HEK293 (cell line): ENCODE data around the gene ZNF423.

ENCODE experiments used
- CTCF ChIA-PET: fragments of 350-600 bp; formaldehyde crosslinking; extraction: SDS; loops from one replicate; lab custom pipeline; 2021; ENCODE audit warnings: antibody characterized with exemption; lab: Yijun Ruan, JAX
- POLR2A ChIA-PET: fragments of 300-600 bp; formaldehyde crosslinking; extraction: SDS; loops from one replicate; lab custom pipeline; 2020; ENCODE audit warnings: antibody characterized with exemption, inconsistent platforms; lab: Yijun Ruan, JAX
- H3K27ac ChIP-seq: fragments of 200-500 bp; sonication (Bioruptor generic); 2 replicates; pipeline ENCODE4 v1.5.1; 2014; ENCODE audit warnings: low read depth, low read length, control low read depth, inconsistent platforms; ENCODE audit errors: extremely low read depth
- H3K36me3 ChIP-seq, 2 experiments: fragments of 200-500 bp in 1 of 2; sonication (Bioruptor generic) in 1 of 2; 1 replicate in 1 of 2; 2 replicates in 1 of 2; pipeline ENCODE4 v1.5.1; 2014 to 2017; ENCODE audit warnings: inconsistent platforms in 2 of 2, low read length in 2 of 2; ENCODE audit not compliant: control insufficient read depth in 2 of 2, insufficient read depth in 1 of 2
- H3K4me1 ChIP-seq: fragments of 200-500 bp; sonication (Bioruptor generic); 2 replicates; pipeline ENCODE4 v1.5.1; 2014; ENCODE audit warnings: mild to moderate bottlenecking, low read length, inconsistent platforms; ENCODE audit not compliant: control insufficient read depth, insufficient read depth
- H3K4me3 ChIP-seq: 2 replicates; pipeline ENCODE4 v1.5.1; 2011; ENCODE audit warnings: low read depth, mild to moderate bottlenecking, control low read depth, low read length, moderate library complexity
- H3K9me3 ChIP-seq: fragments of 200-500 bp; sonication (Bioruptor generic); 2 replicates; pipeline ENCODE4 v1.5.1; 2014; ENCODE audit warnings: low read depth, low read length, inconsistent platforms; ENCODE audit not compliant: control insufficient read depth, insufficient read depth
- EGR2 ChIP-seq: fragments of 450-650 bp; formaldehyde crosslinking; IDR thresholded peaks from 2 replicates; pipeline ENCODE4 v1.5.1; 2016; ENCODE audit warnings: low read depth, missing biosample characterization, missing genetic modification characterization
- GLI2 ChIP-seq: fragments of 450-650 bp; formaldehyde crosslinking; IDR thresholded peaks from 2 replicates; pipeline ENCODE4; 2017; ENCODE audit warnings: missing biosample characterization, missing genetic modification characterization, low read depth, borderline replicate concordance
- GLI4 ChIP-seq: fragments of 450-650 bp; formaldehyde crosslinking; IDR thresholded peaks from 2 replicates; pipeline ENCODE4 v1.5.1; 2016; ENCODE audit warnings: missing biosample characterization, missing genetic modification characterization
- KLF9 ChIP-seq: fragments of 450-650 bp; formaldehyde crosslinking; IDR thresholded peaks from 2 replicates; pipeline ENCODE4 v1.5.1; 2016; ENCODE audit warnings: missing biosample characterization, missing genetic modification characterization, low read depth
- MZF1 ChIP-seq: fragments of 450-650 bp; formaldehyde crosslinking; IDR thresholded peaks from 2 replicates; pipeline ENCODE4 v1.5.1; 2017; ENCODE audit warnings: missing biosample characterization, missing genetic modification characterization, borderline replicate concordance
- ZFP3 ChIP-seq: fragments of 450-650 bp; formaldehyde crosslinking; IDR thresholded peaks from 2 replicates; pipeline ENCODE4 v1.5.1; 2016; ENCODE audit warnings: low read depth, missing biosample characterization, missing genetic modification characterization
- ZNF121 ChIP-seq: fragments of 450-650 bp; formaldehyde crosslinking; IDR thresholded peaks from 2 replicates; pipeline ENCODE4 v1.5.1; 2016; ENCODE audit warnings: missing biosample characterization, missing genetic modification characterization
- ZNF221 ChIP-seq: fragments of 450-650 bp; formaldehyde crosslinking; IDR thresholded peaks from 2 replicates; pipeline ENCODE4 v1.5.1; 2017; ENCODE audit warnings: missing biosample characterization, missing genetic modification characterization, borderline replicate concordance
- ZNF24 ChIP-seq: fragments of 450-650 bp; formaldehyde crosslinking; IDR thresholded peaks from 2 replicates; pipeline ENCODE4 v1.5.1; 2016; ENCODE audit warnings: missing biosample characterization, missing genetic modification characterization
- ZNF404 ChIP-seq: fragments of 450-650 bp; formaldehyde crosslinking; IDR thresholded peaks from 2 replicates; pipeline ENCODE4 v1.5.1; 2017; ENCODE audit warnings: missing biosample characterization, missing genetic modification characterization
- ZNF561 ChIP-seq: fragments of 450-650 bp; IDR thresholded peaks from 2 replicates; pipeline ENCODE4 v1.5.1; 2018; ENCODE audit warnings: missing biosample characterization, missing genetic modification characterization, borderline replicate concordance
- ZNF623 ChIP-seq: fragments of 450-650 bp; formaldehyde crosslinking; IDR thresholded peaks from 2 replicates; pipeline ENCODE4 v1.5.1; 2016; ENCODE audit warnings: missing biosample characterization, missing genetic modification characterization
- ZNF677 ChIP-seq: fragments of 450-650 bp; IDR thresholded peaks from 2 replicates; pipeline ENCODE4 v1.5.0; 2018; ENCODE audit warnings: missing biosample characterization, mild to moderate bottlenecking, missing genetic modification characterization, moderate library complexity
- ZSCAN30 ChIP-seq: fragments of 450-650 bp; IDR thresholded peaks from 2 replicates; pipeline ENCODE4 v1.5.1; 2018; ENCODE audit warnings: missing biosample characterization, mild to moderate bottlenecking, missing genetic modification characterization, moderate library complexity
- TF ChIP-seq, protein P1 (sequence below): fragments of 450-650 bp; formaldehyde crosslinking; IDR thresholded peaks from 2 replicates; pipeline ENCODE4 v1.5.1; 2016; ENCODE audit warnings: missing biosample characterization, missing genetic modification characterization
- TF ChIP-seq, protein P2 (sequence below): fragments of 450-650 bp; formaldehyde crosslinking; IDR thresholded peaks from 2 replicates; pipeline ENCODE4 v1.5.1; 2016; ENCODE audit warnings: missing biosample characterization, missing genetic modification characterization
- TF ChIP-seq, protein P3 (sequence below): fragments of 450-650 bp; formaldehyde crosslinking; IDR thresholded peaks from 2 replicates; pipeline ENCODE4 v1.5.1; 2017; ENCODE audit warnings: missing biosample characterization, missing genetic modification characterization
- TF ChIP-seq, protein P4 (sequence below): fragments of 450-650 bp; formaldehyde crosslinking; IDR thresholded peaks from 2 replicates; pipeline ENCODE4 v1.5.1; 2016; ENCODE audit warnings: missing biosample characterization, missing genetic modification characterization
- TF ChIP-seq, protein P5 (sequence below): sonication (generic); formaldehyde crosslinking; IDR thresholded peaks from 2 replicates; pipeline ENCODE4 v1.8.1; 2022; ENCODE audit warnings: mild to moderate bottlenecking, moderate library complexity, missing genetic modification reagents
- TF ChIP-seq, protein P6 (sequence below): fragments of 450-650 bp; formaldehyde crosslinking; conservative IDR thresholded peaks from 2 replicates; pipeline ENCODE4 v1.5.1; 2016; ENCODE audit warnings: low read depth, missing biosample characterization, missing genetic modification characterization

The ZNF423 gene

DNA sequence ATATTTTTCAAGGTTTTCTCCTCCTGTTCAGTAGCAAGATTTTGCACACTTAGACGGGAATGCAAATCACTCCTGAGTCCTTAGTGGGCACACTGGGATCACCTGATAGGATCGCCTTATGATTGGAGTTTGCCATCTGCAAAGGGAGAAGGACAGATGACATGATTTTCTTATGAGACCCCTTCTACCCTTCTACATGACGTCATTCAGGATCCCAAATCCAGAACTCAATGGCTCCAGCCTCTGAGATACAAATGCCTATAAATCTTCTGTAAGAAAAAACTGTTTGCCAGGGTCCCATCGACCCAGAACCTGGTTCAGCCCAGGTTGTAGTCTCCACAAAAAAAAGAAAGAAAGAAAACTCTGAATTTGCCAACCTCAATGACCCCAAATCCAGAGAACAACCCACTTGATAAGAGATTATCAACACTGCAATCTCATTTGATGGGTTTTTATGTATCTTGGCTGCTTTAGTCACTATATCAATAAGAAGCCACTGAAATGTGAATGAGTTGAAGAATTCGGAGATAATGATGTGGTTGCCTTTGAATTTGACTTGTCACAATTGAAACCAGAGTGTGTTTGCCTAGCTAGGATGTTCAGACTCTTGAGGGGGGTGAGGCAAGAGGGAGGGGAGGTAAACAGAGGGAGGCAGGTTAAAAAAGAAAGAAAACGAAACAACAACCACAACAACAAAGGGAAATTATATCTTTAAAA, 6.7 kb downstream of the ZNF423 start (continued):
- TF ChIP-seq, protein P1, sequence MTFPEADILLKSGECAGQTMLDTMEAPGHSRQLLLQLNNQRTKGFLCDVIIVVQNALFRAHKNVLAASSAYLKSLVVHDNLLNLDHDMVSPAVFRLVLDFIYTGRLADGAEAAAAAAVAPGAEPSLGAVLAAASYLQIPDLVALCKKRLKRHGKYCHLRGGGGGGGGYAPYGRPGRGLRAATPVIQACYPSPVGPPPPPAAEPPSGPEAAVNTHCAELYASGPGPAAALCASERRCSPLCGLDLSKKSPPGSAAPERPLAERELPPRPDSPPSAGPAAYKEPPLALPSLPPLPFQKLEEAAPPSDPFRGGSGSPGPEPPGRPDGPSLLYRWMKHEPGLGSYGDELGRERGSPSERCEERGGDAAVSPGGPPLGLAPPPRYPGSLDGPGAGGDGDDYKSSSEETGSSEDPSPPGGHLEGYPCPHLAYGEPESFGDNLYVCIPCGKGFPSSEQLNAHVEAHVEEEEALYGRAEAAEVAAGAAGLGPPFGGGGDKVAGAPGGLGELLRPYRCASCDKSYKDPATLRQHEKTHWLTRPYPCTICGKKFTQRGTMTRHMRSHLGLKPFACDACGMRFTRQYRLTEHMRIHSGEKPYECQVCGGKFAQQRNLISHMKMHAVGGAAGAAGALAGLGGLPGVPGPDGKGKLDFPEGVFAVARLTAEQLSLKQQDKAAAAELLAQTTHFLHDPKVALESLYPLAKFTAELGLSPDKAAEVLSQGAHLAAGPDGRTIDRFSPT (tag by site-specific recombination), result no peak

DNA sequence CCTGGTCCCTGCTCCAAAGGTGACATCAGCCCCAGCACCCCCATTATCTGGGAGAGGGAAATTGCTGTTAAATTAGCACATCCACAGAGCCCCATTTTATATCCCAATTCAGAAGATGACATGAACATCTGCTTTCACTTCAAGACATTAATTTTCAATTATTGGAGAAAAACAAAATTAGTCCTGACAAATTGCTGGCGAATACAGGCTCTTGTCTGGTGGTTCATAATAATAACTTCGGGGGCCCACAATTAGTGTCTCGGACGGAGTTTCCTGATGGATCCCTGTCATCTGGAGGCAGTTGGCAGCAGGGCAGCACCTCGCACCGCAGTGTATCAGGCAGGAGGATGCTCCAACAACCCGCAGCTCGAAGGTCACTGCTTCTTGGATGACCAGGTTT, 7.4 kb downstream of the ZNF423 start:
- H3K27ac ChIP-seq, result no peak overlapping the region
- peaks cover 9% of the 10 kb centered on the region for H3K4me1 ChIP-seq
- ChIA-PET CTCF (interaction anchor here (1.1 to 1.3 kb wide), 2 partner anchors 73 to 74 kb away, joined by 3 read pairs; no protein-coding TSS in a partner anchor), POLR2A (interaction anchor here (0.6 kb wide), 1 partner anchor 8 kb away, joined by 3 read pairs; the partner anchor contains the start of gene ZNF423)
- H3K4me3 ChIP-seq, result no peak overlapping the region
- TF ChIP-seq ZNF677 (tag by site-specific recombination) (no peak), KLF9 (tag by site-specific recombination) (no peak), GLI4 (tag by site-specific recombination) (no peak), ZNF221 (tag by site-specific recombination) (no peak), ZNF24 (tag by site-specific recombination) (no peak), MZF1 (tag by site-specific recombination) (no peak), ZNF623 (no peak), ZNF404 (tag by site-specific recombination) (no peak), GLI2 (tag by site-specific recombination) (no peak), ZSCAN30 (tag by site-specific recombination) (no peak), ZNF561 (tag by site-specific recombination) (no peak), ZFP3 (no peak), ZNF121 (tag by site-specific recombination) (no peak), EGR2 (tag by site-specific recombination) (no peak)
- TF ChIP-seq, protein P2, sequence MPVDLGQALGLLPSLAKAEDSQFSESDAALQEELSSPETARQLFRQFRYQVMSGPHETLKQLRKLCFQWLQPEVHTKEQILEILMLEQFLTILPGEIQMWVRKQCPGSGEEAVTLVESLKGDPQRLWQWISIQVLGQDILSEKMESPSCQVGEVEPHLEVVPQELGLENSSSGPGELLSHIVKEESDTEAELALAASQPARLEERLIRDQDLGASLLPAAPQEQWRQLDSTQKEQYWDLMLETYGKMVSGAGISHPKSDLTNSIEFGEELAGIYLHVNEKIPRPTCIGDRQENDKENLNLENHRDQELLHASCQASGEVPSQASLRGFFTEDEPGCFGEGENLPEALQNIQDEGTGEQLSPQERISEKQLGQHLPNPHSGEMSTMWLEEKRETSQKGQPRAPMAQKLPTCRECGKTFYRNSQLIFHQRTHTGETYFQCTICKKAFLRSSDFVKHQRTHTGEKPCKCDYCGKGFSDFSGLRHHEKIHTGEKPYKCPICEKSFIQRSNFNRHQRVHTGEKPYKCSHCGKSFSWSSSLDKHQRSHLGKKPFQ (tag by site-specific recombination), result no peak
- TF ChIP-seq, protein P3, sequence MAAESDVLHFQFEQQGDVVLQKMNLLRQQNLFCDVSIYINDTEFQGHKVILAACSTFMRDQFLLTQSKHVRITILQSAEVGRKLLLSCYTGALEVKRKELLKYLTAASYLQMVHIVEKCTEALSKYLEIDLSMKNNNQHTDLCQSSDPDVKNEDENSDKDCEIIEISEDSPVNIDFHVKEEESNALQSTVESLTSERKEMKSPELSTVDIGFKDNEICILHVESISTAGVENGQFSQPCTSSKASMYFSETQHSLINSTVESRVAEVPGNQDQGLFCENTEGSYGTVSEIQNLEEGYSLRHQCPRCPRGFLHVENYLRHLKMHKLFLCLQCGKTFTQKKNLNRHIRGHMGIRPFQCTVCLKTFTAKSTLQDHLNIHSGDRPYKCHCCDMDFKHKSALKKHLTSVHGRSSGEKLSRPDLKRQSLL, result no peak
- TF ChIP-seq, protein P4, sequence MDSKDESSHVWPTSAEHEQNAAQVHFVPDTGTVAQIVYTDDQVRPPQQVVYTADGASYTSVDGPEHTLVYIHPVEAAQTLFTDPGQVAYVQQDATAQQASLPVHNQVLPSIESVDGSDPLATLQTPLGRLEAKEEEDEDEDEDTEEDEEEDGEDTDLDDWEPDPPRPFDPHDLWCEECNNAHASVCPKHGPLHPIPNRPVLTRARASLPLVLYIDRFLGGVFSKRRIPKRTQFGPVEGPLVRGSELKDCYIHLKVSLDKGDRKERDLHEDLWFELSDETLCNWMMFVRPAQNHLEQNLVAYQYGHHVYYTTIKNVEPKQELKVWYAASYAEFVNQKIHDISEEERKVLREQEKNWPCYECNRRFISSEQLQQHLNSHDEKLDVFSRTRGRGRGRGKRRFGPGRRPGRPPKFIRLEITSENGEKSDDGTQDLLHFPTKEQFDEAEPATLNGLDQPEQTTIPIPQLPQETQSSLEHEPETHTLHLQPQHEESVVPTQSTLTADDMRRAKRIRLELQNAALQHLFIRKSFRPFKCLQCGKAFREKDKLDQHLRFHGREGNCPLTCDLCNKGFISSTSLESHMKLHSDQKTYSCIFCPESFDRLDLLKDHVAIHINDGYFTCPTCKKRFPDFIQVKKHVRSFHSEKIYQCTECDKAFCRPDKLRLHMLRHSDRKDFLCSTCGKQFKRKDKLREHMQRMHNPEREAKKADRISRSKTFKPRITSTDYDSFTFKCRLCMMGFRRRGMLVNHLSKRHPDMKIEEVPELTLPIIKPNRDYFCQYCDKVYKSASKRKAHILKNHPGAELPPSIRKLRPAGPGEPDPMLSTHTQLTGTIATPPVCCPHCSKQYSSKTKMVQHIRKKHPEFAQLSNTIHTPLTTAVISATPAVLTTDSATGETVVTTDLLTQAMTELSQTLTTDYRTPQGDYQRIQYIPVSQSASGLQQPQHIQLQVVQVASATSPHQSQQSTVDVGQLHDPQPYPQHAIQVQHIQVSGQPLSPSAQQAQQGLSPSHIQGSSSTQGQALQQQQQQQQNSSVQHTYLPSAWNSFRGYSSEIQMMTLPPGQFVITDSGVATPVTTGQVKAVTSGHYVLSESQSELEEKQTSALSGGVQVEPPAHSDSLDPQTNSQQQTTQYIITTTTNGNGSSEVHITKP (tag by site-specific recombination), result no peak
- TF ChIP-seq, protein P5, sequence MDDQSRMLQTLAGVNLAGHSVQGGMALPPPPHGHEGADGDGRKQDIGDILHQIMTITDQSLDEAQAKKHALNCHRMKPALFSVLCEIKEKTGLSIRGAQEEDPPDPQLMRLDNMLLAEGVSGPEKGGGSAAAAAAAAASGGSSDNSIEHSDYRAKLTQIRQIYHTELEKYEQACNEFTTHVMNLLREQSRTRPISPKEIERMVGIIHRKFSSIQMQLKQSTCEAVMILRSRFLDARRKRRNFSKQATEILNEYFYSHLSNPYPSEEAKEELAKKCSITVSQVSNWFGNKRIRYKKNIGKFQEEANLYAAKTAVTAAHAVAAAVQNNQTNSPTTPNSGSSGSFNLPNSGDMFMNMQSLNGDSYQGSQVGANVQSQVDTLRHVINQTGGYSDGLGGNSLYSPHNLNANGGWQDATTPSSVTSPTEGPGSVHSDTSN, result no peak
- TF ChIP-seq, protein P6, sequence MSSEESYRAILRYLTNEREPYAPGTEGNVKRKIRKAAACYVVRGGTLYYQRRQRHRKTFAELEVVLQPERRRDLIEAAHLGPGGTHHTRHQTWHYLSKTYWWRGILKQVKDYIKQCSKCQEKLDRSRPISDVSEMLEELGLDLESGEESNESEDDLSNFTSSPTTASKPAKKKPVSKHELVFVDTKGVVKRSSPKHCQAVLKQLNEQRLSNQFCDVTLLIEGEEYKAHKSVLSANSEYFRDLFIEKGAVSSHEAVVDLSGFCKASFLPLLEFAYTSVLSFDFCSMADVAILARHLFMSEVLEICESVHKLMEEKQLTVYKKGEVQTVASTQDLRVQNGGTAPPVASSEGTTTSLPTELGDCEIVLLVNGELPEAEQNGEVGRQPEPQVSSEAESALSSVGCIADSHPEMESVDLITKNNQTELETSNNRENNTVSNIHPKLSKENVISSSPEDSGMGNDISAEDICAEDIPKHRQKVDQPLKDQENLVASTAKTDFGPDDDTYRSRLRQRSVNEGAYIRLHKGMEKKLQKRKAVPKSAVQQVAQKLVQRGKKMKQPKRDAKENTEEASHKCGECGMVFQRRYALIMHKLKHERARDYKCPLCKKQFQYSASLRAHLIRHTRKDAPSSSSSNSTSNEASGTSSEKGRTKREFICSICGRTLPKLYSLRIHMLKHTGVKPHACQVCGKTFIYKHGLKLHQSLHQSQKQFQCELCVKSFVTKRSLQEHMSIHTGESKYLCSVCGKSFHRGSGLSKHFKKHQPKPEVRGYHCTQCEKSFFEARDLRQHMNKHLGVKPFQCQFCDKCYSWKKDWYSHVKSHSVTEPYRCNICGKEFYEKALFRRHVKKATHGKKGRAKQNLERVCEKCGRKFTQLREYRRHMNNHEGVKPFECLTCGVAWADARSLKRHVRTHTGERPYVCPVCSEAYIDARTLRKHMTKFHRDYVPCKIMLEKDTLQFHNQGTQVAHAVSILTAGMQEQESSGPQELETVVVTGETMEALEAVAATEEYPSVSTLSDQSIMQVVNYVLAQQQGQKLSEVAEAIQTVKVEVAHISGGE (tag by site-specific recombination), result no peak
- no peaks in the 10 kb centered on the region for H3K9me3 ChIP-seq
- no peaks in the 10 kb centered on the region for H3K36me3 ChIP-seq
